DND-41 (cell line): ENCODE data around the gene PPP1R13L.

Experiments
- ATAC-seq: fragments of 200-7000 bp; cut with Tn5 transposase; 3 replicates; pipeline ENCODE4 v1.9.1; 2021; ENCODE audit warnings: low read depth; ENCODE audit not compliant: insufficient read depth
- DNase-seq: peaks from one replicate; pipeline ENCODE4 v3.0.0-alpha.2; 2020
- H2AFZ ChIP-seq: 2 replicates; pipeline ENCODE4 v1.6.0; 2012; ENCODE audit warnings: low read depth, low read length
- H3K27ac ChIP-seq: 2 replicates; pipeline ENCODE4 v1.5.1; 2012; ENCODE audit warnings: low read length, inconsistent platforms
- H3K27me3 ChIP-seq: fragments of 200-600 bp; sonication (generic); 2 replicates; pipeline ENCODE4 v1.6.0; 2012; ENCODE audit warnings: low read length, mild to moderate bottlenecking, inconsistent platforms; ENCODE audit not compliant: insufficient read depth, poor library complexity
- H3K36me3 ChIP-seq: 2 replicates; pipeline ENCODE4 v1.5.1; 2012; ENCODE audit warnings: low read length, inconsistent platforms; ENCODE audit not compliant: insufficient read depth
- H3K4me1 ChIP-seq: 2 replicates; pipeline ENCODE4 v1.5.1; 2012; ENCODE audit warnings: mild to moderate bottlenecking, low read length; ENCODE audit not compliant: insufficient read depth
- H3K4me2 ChIP-seq: 2 replicates; pipeline ENCODE4 v1.6.0; 2012; ENCODE audit warnings: mild to moderate bottlenecking, moderate library complexity, low read length, inconsistent platforms; ENCODE audit not compliant: insufficient read depth
- H3K4me3 ChIP-seq, 2 experiments: fragments of 200-600 bp in 1 of 2; shearing (Covaris generic) in 1 of 2; 2 replicates each; pipeline ENCODE4 v1.5.1; 2012 to 2016; ENCODE audit warnings: inconsistent platforms in 2 of 2, low read length in 2 of 2, mild to moderate bottlenecking in 2 of 2, low read depth in 1 of 2, moderate library complexity in 1 of 2
- H3K79me2 ChIP-seq: 2 replicates; pipeline ENCODE4 v1.6.0; 2012; ENCODE audit warnings: low read length, inconsistent platforms; ENCODE audit not compliant: insufficient read depth
- H3K9ac ChIP-seq: 2 replicates; pipeline ENCODE4 v1.6.0; 2012; ENCODE audit warnings: low read depth, mild to moderate bottlenecking, inconsistent platforms, low read length, moderate library complexity
- H3K9me3 ChIP-seq: 2 replicates; pipeline ENCODE4 v1.5.1; 2012; ENCODE audit warnings: low read length, moderate library complexity, mild to moderate bottlenecking, inconsistent platforms; ENCODE audit not compliant: insufficient read depth, severe bottlenecking
- H4K20me1 ChIP-seq: 2 replicates; pipeline ENCODE4 v1.6.0; 2012; ENCODE audit warnings: low read length; ENCODE audit not compliant: insufficient read depth
- CTCF ChIP-seq: IDR thresholded peaks from 2 replicates; pipeline ENCODE4 v1.5.1; 2012; ENCODE audit warnings: borderline replicate concordance, low read length, moderate library complexity, mild to moderate bottlenecking; ENCODE audit not compliant: poor library complexity, severe bottlenecking; ENCODE audit errors: extremely low read depth
- EZH2 ChIP-seq: IDR thresholded peaks from 3 replicates; pipeline ENCODE4 v1.6.1; 2012; ENCODE audit warnings: borderline replicate concordance, low read depth, mild to moderate bottlenecking, moderate library complexity, low read length, inconsistent platforms; ENCODE audit not compliant: severe bottlenecking

The PPP1R13L gene

GRCh38 chr19:45358213-45358792 lies 46.6 kb downstream of the PPP1R13L start:
- H3K9me3 ChIP-seq, result no peaks in the 10 kb centered on the region
- H4K20me1 ChIP-seq, result peaks cover 3% of the 10 kb centered on the region; the same call in 1 of the 2 replicates
- no peak overlapping the region for H3K4me2 ChIP-seq
- no peak overlapping the region for H3K27ac ChIP-seq
- no peak for DNase-seq
- no peaks in the 10 kb centered on the region for H3K4me1 ChIP-seq
- no peak for ATAC-seq
- no peak overlapping the region for H3K4me3 ChIP-seq
- H3K27me3 ChIP-seq, result no peaks in the 10 kb centered on the region
- TF ChIP-seq CTCF, result no peak
- no peak for TF ChIP-seq EZH2
- H3K79me2 ChIP-seq, result no peaks in the 10 kb centered on the region
- H2AFZ ChIP-seq, result no peak overlapping the region
- H3K9ac ChIP-seq, result no peak overlapping the region
- H3K36me3 ChIP-seq, result peaks cover 73% of the 10 kb centered on the region

- Histone ChIP-seq H3K36me3 (peaks cover 73% of the 10 kb centered on the region), H3K27ac (no peak overlapping the region), H2AFZ (no peak overlapping the region), H3K9ac (no peak overlapping the region), H3K4me3 (no peak overlapping the region), H4K20me1 (0 out of 2 replicates have a peak, but pooled peaks cover 3% of the 10 kb centered on the region), H3K79me2 (no peaks in the 10 kb centered on the region), H3K27me3 (no peaks in the 10 kb centered on the region), H3K4me1 (no peaks in the 10 kb centered on the region), H3K9me3 (no peaks in the 10 kb centered on the region), H3K4me2 (no peak overlapping the region)
- TF ChIP-seq CTCF (no peak), EZH2 (no peak)
- no peak for ATAC-seq
- no peak for DNase-seq
Observed at GRCh38 chr19:45357445-45357783, 47.5 kb downstream of the PPP1R13L start.

- no peak overlapping the region for H3K4me3 ChIP-seq
- H3K4me2 ChIP-seq, result no peak overlapping the region
- H3K9ac ChIP-seq, result no peak overlapping the region
- ATAC-seq (no peak), DNase-seq (no peak)
- H3K27me3 ChIP-seq, result no peaks in the 10 kb centered on the region
- H3K9me3 ChIP-seq, result no peaks in the 10 kb centered on the region
- TF ChIP-seq CTCF, result no peak
- no peak for TF ChIP-seq EZH2
- no peaks in the 10 kb centered on the region for H3K4me1 ChIP-seq
- no peaks in the 10 kb centered on the region for H3K79me2 ChIP-seq
- peaks cover 73% of the 10 kb centered on the region for H3K36me3 ChIP-seq
- H3K27ac ChIP-seq, result no peak overlapping the region
- H4K20me1 ChIP-seq, result 0 out of 2 replicates have a peak, but pooled peaks cover 3% of the 10 kb centered on the region
- no peak overlapping the region for H2AFZ ChIP-seq
Observed at GRCh38 chr19:45356760-45357444, 48.0 kb downstream of the PPP1R13L start.
